DOHH2 (cell line): Measurements from ENCODE around the gene PTGS1.

Experiments
- CTCF ChIP-seq: fragments of 200-600 bp; sonication (generic); IDR thresholded peaks from one replicate; pipeline ENCODE4 v1.5.1; 2014; ENCODE audit warnings: antibody characterized with exemption, mild to moderate bottlenecking, low read depth, low read length; ENCODE audit not compliant: poor library complexity, severe bottlenecking
- EZH2phosphoT487 ChIP-seq: fragments of 200-600 bp; sonication (generic); IDR thresholded peaks from 2 replicates; pipeline ENCODE4 v1.6.1; 2017; ENCODE audit warnings: borderline replicate concordance, mild to moderate bottlenecking, antibody characterized with exemption, low read length, moderate library complexity, mixed read lengths

DNA sequence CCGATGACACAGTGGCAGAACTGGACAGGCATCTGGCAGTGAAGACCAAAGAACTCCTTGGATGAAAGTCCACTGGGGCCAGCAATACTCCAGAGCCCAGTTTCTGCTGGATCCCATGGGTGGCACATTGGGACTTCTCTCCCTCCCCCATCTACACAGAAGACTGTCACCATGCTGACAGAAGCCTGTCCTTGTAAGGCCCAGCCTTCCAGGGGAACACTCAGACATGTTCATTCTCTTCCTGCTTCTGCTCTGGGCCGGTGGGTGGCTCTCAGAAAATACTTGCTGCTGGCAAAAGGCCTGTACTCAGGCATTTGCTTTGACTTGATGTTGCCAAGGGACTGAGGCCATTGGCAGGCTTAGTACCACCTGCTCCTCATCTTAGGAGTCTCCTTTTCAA is 48.3 kb upstream of the PTGS1 start:
- TF ChIP-seq CTCF = no peak
- TF ChIP-seq EZH2phosphoT487 = no peak
